Subcutaneous adipose tissue (tissue), 4 donors: ENCODE measurements around the gene FKBP2. TPM values are rescaled to one million over a fixed set of nuclear protein-coding genes. Genes with fewer than 3 reads are reported as not detected.

Experiments used
- total RNA-seq, 4 donors: library from RNA; depleted of rRNA; stranded (reverse); fragments of >200 nt; gene quantifications; one replicate each; pipeline ENCODE4 v1.1.0, GENCODE V29; 2016
- TF ChIP-seq, protein P1 (sequence below): fragments of 450-650 bp; IDR thresholded peaks from one replicate; pipeline ENCODE4 v1.5.1; 2016; ENCODE audit warnings: low read depth, mild to moderate bottlenecking, control low read depth, antibody characterized with exemption, moderate library complexity

FKBP2 gene
- total RNA-seq, 4 donors from 2014 or later, result 32.0 to 40.9 (median 36.7) TPM

GRCh38 chr11:64281957-64282770 is 41.3 kb downstream of the FKBP2 start:
- TF ChIP-seq, protein P1, sequence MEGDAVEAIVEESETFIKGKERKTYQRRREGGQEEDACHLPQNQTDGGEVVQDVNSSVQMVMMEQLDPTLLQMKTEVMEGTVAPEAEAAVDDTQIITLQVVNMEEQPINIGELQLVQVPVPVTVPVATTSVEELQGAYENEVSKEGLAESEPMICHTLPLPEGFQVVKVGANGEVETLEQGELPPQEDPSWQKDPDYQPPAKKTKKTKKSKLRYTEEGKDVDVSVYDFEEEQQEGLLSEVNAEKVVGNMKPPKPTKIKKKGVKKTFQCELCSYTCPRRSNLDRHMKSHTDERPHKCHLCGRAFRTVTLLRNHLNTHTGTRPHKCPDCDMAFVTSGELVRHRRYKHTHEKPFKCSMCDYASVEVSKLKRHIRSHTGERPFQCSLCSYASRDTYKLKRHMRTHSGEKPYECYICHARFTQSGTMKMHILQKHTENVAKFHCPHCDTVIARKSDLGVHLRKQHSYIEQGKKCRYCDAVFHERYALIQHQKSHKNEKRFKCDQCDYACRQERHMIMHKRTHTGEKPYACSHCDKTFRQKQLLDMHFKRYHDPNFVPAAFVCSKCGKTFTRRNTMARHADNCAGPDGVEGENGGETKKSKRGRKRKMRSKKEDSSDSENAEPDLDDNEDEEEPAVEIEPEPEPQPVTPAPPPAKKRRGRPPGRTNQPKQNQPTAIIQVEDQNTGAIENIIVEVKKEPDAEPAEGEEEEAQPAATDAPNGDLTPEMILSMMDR, result no peak

- TF ChIP-seq, protein P1, result no peak
Observed at GRCh38 chr11:64283092-64283491, 42.2 kb downstream of the FKBP2 start.

- TF ChIP-seq, protein P1, result no peak
Observed at GRCh38 chr11:64284048-64284961, 43.4 kb downstream of the FKBP2 start, which contains the start of gene BAD. Gene BAD, minus strand, starts transcription at chr11:64284665. Its CDS starts 297 bp downstream, at chr11:64284368.

- TF ChIP-seq, protein P1, result no peak
Observed at GRCh38 chr11:64284962-64285884, 44.3 kb downstream of the FKBP2 start, which contains the start of gene GPR137. Gene GPR137, plus strand, starts transcription at chr11:64285848. Its CDS starts 677 bp downstream, at chr11:64286525.

GRCh38 chr11:64285885-64286800 is 45.2 kb downstream of the FKBP2 start:
- TF ChIP-seq, protein P1, result no peak

GRCh38 chr11:64286801-64287159 is 45.9 kb downstream of the FKBP2 start:
- TF ChIP-seq, protein P1, result no peak
